Endothelial cell of umbilical vein (primary cell): Measurements from ENCODE around the gene MMP28. TPM values are rescaled to one million over a fixed set of nuclear protein-coding genes. Genes with fewer than 3 reads are reported as not detected.

Experiments used
- Bru-seq: library from RNA; stranded (reverse); fragments of 400-500 nt; gene quantifications from one replicate; lab custom pipeline; 2021; lab: Mats Ljungman, UMichigan
- BruChase-seq, 2 experiments: library from RNA; stranded (reverse); fragments of 400-500 nt; gene quantifications; one replicate each; lab custom pipeline; 2021; lab: Mats Ljungman, UMichigan
- BruUV-seq: library from RNA; stranded (reverse); fragments of 400-500 nt; replicated peaks from 2 replicates; lab custom pipeline; 2021; lab: Mats Ljungman, UMichigan
- CTCF ChIA-PET: fragments of 300-600, 350-600 bp; sonication (Branson Sonifier 250); formaldehyde crosslinking; loops from one replicate; lab custom pipeline; 2021; ENCODE audit warnings: antibody characterized with exemption, inconsistent platforms; lab: Charles Lee
- POLR2A ChIA-PET: fragments of 300-600, 350-600 bp; sonication (Branson Sonifier 250); formaldehyde crosslinking; loops from one replicate; lab custom pipeline; 2021; ENCODE audit warnings: antibody characterized with exemption, inconsistent platforms; lab: Charles Lee
- DNase-seq: peaks from one replicate; pipeline ENCODE4 v3.0.0-alpha.2; 2011; ENCODE audit warnings: low read depth, low spot score
- FAIRE-seq: peaks from 2 replicates; lab custom pipeline; 2011; peaks lifted over from hg19 to GRCh38; lab: Jason Lieb, UNC
- H2AFZ ChIP-seq: 2 replicates; pipeline ENCODE4 v1.6.0; 2012; ENCODE audit warnings: low read depth, low read length, control low read depth, inconsistent platforms
- H3K27ac ChIP-seq: 2 replicates; pipeline ENCODE4 v1.5.1; 2011; ENCODE audit warnings: low read depth, mild to moderate bottlenecking, control low read depth, low read length, moderate library complexity; ENCODE audit not compliant: insufficient read depth
- H3K27me3 ChIP-seq, 2 experiments: 2 replicates each; pipeline versions ENCODE4 v1.6.0 to v1.6.1; 2011; ENCODE audit warnings: low read length in 2 of 2, mixed read lengths in 1 of 2; ENCODE audit not compliant: control insufficient read depth in 2 of 2, insufficient read depth in 2 of 2
- H3K36me3 ChIP-seq, 2 experiments: 2 replicates in 1 of 2; 3 replicates in 1 of 2; pipeline ENCODE4 v1.5.1; 2011; ENCODE audit warnings: low read length in 2 of 2, mild to moderate bottlenecking in 1 of 2, moderate library complexity in 1 of 2; ENCODE audit not compliant: control insufficient read depth in 2 of 2, insufficient read depth in 2 of 2; ENCODE audit errors: extremely low read depth in 1 of 2
- H3K4me1 ChIP-seq: 3 replicates; pipeline ENCODE4 v1.5.1; 2011; ENCODE audit warnings: mild to moderate bottlenecking, low read length; ENCODE audit not compliant: control insufficient read depth, insufficient read depth; ENCODE audit errors: extremely low read depth
- H3K4me2 ChIP-seq: 2 replicates; pipeline ENCODE4 v1.6.1; 2011; ENCODE audit warnings: low read length, control low read depth, mixed read lengths; ENCODE audit not compliant: insufficient read depth
- H3K4me3 ChIP-seq, 3 experiments: fragments of 200-600 bp in 1 of 3; sonication (generic), shearing (Covaris generic) in 1 of 3; replicated peaks in 1 of 3; 2 replicates each; pipeline ENCODE4 v1.5.1; 2011 to 2016; ENCODE audit warnings: control low read depth in 3 of 3, low read length in 3 of 3, mild to moderate bottlenecking in 2 of 3, inconsistent platforms in 1 of 3, low read depth in 1 of 3, moderate library complexity in 1 of 3; ENCODE audit not compliant: insufficient read depth in 1 of 3
- H3K79me2 ChIP-seq: 2 replicates; pipeline ENCODE4 v1.6.0; 2012; ENCODE audit warnings: low read length, inconsistent platforms; ENCODE audit not compliant: control insufficient read depth, insufficient read depth
- H3K9ac ChIP-seq: replicated peaks from 2 replicates; pipeline ENCODE3; 2011; ENCODE audit warnings: low read length, control low read depth; ENCODE audit not compliant: insufficient read depth; ENCODE audit errors: extremely low read depth
- H3K9me1 ChIP-seq: replicated peaks from 3 replicates; pipeline ENCODE4 v1.6.0; 2011; ENCODE audit warnings: mild to moderate bottlenecking, low read length; ENCODE audit not compliant: control insufficient read depth, insufficient read depth; ENCODE audit errors: extremely low read depth
- H3K9me3 ChIP-seq: replicated peaks from 2 replicates; pipeline ENCODE4 v1.5.1; 2012; ENCODE audit warnings: low read length, inconsistent platforms; ENCODE audit not compliant: control insufficient read depth, insufficient read depth
- H4K20me1 ChIP-seq: replicated peaks from 2 replicates; pipeline ENCODE3; 2011; ENCODE audit warnings: mild to moderate bottlenecking, low read length; ENCODE audit not compliant: control insufficient read depth, insufficient read depth; ENCODE audit errors: extremely low read depth
- EZH2 ChIP-seq: IDR thresholded peaks from 2 replicates; pipeline ENCODE4 v1.6.1; 2012; ENCODE audit warnings: borderline replicate concordance, low read depth, mild to moderate bottlenecking, moderate library complexity, low read length, inconsistent platforms; ENCODE audit not compliant: severe bottlenecking
- GATA2 ChIP-seq: IDR thresholded peaks from 2 replicates; pipeline ENCODE4 v1.7.0; 2011; ENCODE audit warnings: low read depth, mild to moderate bottlenecking, moderate library complexity, mixed read lengths, low read length; ENCODE audit not compliant: insufficient read length, insufficient read depth
- dilution Hi-C: fragments of 300-500 bp; cut with MboI; formaldehyde crosslinking; loops from one replicate; pipeline ENCODE4 v1.15.0; 2019; ENCODE audit warnings: low sequenced_read_pairs; ENCODE audit not compliant: extremely low pct_ligation_motif_present
- intact Hi-C: fragments of 100-400 bp; cut with micrococcal nuclease; formaldehyde crosslinking; loops from one replicate; pipeline ENCODE4 v1.10.0; 2022
- long read RNA-seq: library from polyadenylated mRNA; stranded (forward); transcript quantifications from one replicate; pipeline ENCODE4 v2.0.0, GENCODE V29; 2021
- polyA minus RNA-seq, 3 experiments: library from RNA; depleted of rRNA, polyadenylated mRNA; stranded (reverse); fragments of >200 nt; gene quantifications; 1 replicate in 1 of 3; 2 replicates in 2 of 3; pipeline ENCODE4 v1.2.3, GENCODE V29; 2011
- polyA plus RNA-seq, 4 experiments: library from polyadenylated mRNA; depleted of rRNA in 3 of 4; stranded (reverse) in 3 of 4; unstranded in 1 of 4; fragments of >200 nt; gene quantifications; 2 replicates each; pipeline versions ENCODE4 v1.2.1 to v1.2.3, GENCODE V29; 2011 to 2012; ENCODE audit warnings: missing spikeins in 1 of 4
- total RNA-seq: library from RNA; stranded (reverse); gene quantifications from 2 replicates; pipeline ENCODE4 v1.2.3, GENCODE V29; 2021

Gene MMP28, protein sequence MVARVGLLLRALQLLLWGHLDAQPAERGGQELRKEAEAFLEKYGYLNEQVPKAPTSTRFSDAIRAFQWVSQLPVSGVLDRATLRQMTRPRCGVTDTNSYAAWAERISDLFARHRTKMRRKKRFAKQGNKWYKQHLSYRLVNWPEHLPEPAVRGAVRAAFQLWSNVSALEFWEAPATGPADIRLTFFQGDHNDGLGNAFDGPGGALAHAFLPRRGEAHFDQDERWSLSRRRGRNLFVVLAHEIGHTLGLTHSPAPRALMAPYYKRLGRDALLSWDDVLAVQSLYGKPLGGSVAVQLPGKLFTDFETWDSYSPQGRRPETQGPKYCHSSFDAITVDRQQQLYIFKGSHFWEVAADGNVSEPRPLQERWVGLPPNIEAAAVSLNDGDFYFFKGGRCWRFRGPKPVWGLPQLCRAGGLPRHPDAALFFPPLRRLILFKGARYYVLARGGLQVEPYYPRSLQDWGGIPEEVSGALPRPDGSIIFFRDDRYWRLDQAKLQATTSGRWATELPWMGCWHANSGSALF
- total RNA-seq, result 3.6 and 6.1 TPM in 2 replicates
- 7.1 and 8.4 TPM in 2 replicates for polyA plus RNA-seq
- 6.2 and 7.1 TPM in 2 replicates for polyA plus RNA-seq (2011; cell fraction: cytosol; rRNA removed)
- 4.3 and 7.4 TPM in 2 replicates for polyA plus RNA-seq (2011; cell fraction: nucleus; rRNA removed)
- 1.7 and 1.8 TPM in 2 replicates for polyA plus RNA-seq (2012)
- 2.7 and 7.7 TPM in 2 replicates for polyA minus RNA-seq
- 6.0 TPM for polyA minus RNA-seq (2011; cell fraction: cytosol; rRNA and poly(A)+ RNA removed)
- polyA minus RNA-seq (2011; cell fraction: nucleus; rRNA and poly(A)+ RNA removed), result 2.2 and 5.3 TPM in 2 replicates
- percentile 38 among the genes with signal in this experiment for Bru-seq, nascent RNA
- BruChase-seq, experiment 1, labeled RNA remaining after a 6-hour chase, result percentile 43 among the genes with signal in this experiment
- percentile 41 among the genes with signal in this experiment for BruChase-seq, experiment 2, labeled RNA remaining after a 2-hour chase
- long read RNA-seq, transcript MMP28-203 (3 exons, 1,092 nt), result major isoform, 7 of 11 reads
- long read RNA-seq, partial matches to known transcripts, result 3 of 11 reads
- long read RNA-seq, other reads (novel, unspliced or antisense), result 0 of 11 reads

DNA sequence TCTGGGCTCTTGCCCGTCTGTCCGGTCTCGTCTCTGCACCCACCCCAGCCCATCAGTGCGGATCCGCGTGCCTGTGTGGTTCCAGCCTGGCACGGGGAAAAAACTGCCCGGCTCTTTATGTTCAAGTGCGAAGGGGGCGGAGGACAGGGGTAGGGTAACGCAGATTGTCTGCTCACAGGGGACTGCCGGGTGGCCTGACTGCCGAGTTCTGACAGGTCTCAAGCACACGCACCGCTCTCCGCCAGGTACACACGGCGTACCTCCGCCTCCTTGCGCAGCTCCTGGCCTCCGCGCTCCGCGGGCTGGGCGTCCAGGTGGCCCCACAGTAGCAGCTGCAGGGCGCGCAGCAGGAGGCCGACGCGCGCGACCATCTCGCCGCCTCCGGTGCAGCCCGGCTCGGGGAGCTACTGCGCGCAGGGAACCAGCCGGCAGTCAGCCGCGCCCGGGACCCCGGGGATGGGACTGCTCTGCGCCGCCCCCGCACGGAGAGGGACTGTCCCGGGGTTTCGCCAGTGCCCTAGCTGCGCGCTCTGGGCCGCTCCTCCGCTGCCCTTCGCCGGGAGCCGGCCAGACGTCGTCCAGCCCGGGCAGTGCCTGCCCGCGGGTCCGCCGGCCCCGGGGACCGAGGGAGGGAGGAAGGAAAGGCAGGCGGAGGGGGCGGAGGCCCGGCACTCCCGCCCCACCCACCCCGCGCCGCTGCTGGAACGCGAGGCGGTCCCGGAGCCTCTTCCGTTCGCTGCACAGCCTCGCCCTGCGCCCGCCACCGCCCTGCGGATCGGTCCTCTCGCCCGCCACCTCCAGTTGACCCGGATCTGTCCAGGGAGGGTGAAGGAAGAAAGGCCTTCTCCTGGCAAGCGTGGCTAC, at the start of gene MMP28:
Gene MMP28, minus strand, starts transcription at position 635 of the 864 bp plus-strand sequence. Its CDS starts 264 bp downstream, at position 371.
- H3K9ac ChIP-seq, result no peak within 1 kb of the TSS
- intact Hi-C loops, result no loop called here

More for the DNA sequence above, at the start of gene MMP28:
- Histone ChIP-seq H4K20me1 (no peaks in the 10 kb centered on the region), H3K4me2 (peak within 1 kb of the TSS; percentile 62), H3K27ac (no peak within 1 kb of the TSS), H3K9me3 (no peaks in the 10 kb centered on the region), H3K4me1 (peaks cover 11% of the 10 kb centered on the region), H2AFZ (peak within 1 kb of the TSS; percentile 2), H3K27me3 (peaks cover 41 to 63% of the 10 kb centered on the region in 2 experiments), H3K9me1 (no peaks in the 10 kb centered on the region), H3K36me3 (no peaks in the 10 kb centered on the region), H3K4me3 (peak within 1 kb of the TSS in 2 of 3 experiments; percentile 3 to 46), H3K79me2 (no peaks in the 10 kb centered on the region)
- peak; percentile 72 for TF ChIP-seq EZH2
- TF ChIP-seq GATA2, result no peak
- DNase-seq (peak; percentile 34), FAIRE-seq (no peak)
- dilution Hi-C loops, result no loop called here
- ChIA-PET CTCF (interaction anchor here (0.8 to 8.1 kb wide), 6 partner anchors 10 to 31 kb away, joined by 3 to 68 read pairs (median 5); partner anchors contain the start of gene TAF15), POLR2A (no interaction called here)
- no TSS peak for BruUV-seq
